ENCODE data around the gene NSUN2. TPM values are rescaled to one million over a fixed set of nuclear protein-coding genes. Genes with fewer than 3 reads are reported as not detected.

Gene NSUN2
- total and polyA plus RNA-seq, 2 of the 4 experiments (the other 2 are of a cell fraction): 51.1 to 61.1 TPM

- no CpG with 5 or more reads among the region's 3 CpGs for WGBS, 2 experiments (ENCODE audit: extremely low coverage in 2 of 2, insufficient read length in 1 of 2)
These were observed 67.4 kb downstream of the NSUN2 start for GRCh38 chr5:6565492-6565891.

More at GRCh38 chr5:6565492-6565891, 67.4 kb downstream of the NSUN2 start:
- TF ChIP-seq MXI1 (IDR thresholded peaks at IDR 0.05; ENCODE audit: borderline replicate concordance, low read depth, low read length) (no peak), NFE2L2 (IDR thresholded peaks at IDR 0.05; ENCODE audit: low read depth, low read length) (no peak), MAZ (IDR thresholded peaks at IDR 0.05; ENCODE audit: borderline replicate concordance, low read depth, low read length) (no peak), USF2 (IDR thresholded peaks at IDR 0.05; ENCODE audit: low read depth, low read length) (no peak), CTCF (conservative IDR thresholded peaks at IDR 0.05; ENCODE audit: low read depth, low read length) (no peak), POLR2A (IDR thresholded peaks at IDR 0.05; ENCODE audit: low read depth, low read length) (no peak), CEBPB (IDR thresholded peaks at IDR 0.05; ENCODE audit: low read depth, low read length) (no peak), BHLHE40 (IDR thresholded peaks at IDR 0.05; ENCODE audit: low read depth, low read length) (no peak), CHD1 (IDR thresholded peaks at IDR 0.05; ENCODE audit: low read depth, low read length) (no peak), SMC3 (IDR thresholded peaks at IDR 0.05; ENCODE audit: low read depth, low read length) (no peak), RAD21 (IDR thresholded peaks at IDR 0.05; ENCODE audit: low read length) (no peak), MAFK (IDR thresholded peaks at IDR 0.05; ENCODE audit: low read depth, low read length) (no peak), RCOR1 (IDR thresholded peaks at IDR 0.05; ENCODE audit: insufficient replicate concordance, low read length) (no peak), RFX5 (IDR thresholded peaks at IDR 0.05; ENCODE audit: low read depth, low read length) (no peak), ELK1 (IDR thresholded peaks at IDR 0.05; ENCODE audit: borderline replicate concordance, low read depth, low read length) (no peak), FOS (IDR thresholded peaks at IDR 0.05; ENCODE audit: low read depth, low read length) (no peak)
- Histone ChIP-seq H3K9me1 (ENCODE audit: insufficient read depth, low read length) (no peaks in the 10 kb centered on the region), H3K4ac (ENCODE audit: low read depth, low read length) (no peak overlapping the region), H3K4me1 (ENCODE audit: control insufficient read depth, insufficient read depth, low read length) (no peaks in the 10 kb centered on the region), H3K4me3 (ENCODE audit: insufficient read depth, low read depth, low read length) (no peak overlapping the region), H2BK5ac (ENCODE audit: low read depth, low read length, poor library complexity, severe bottlenecking) (no peak overlapping the region), H3K27ac (ENCODE audit: insufficient read depth, low read length) (no peak overlapping the region), H3K23ac (ENCODE audit: low read depth, low read length) (no peak overlapping the region), H3K14ac (replicated peaks; ENCODE audit: low read depth, low read length) (no peak overlapping the region), H3K18ac (ENCODE audit: low read depth, low read length) (no peak overlapping the region), H3K56ac (ENCODE audit: extremely low read depth, insufficient read depth, low read length) (no peak overlapping the region), H3K4me2 (ENCODE audit: low read depth, low read length) (no peak overlapping the region), H2BK120ac (ENCODE audit: low read depth, low read length) (no peak overlapping the region), H2BK20ac (ENCODE audit: low read depth, low read length) (no peak overlapping the region), H2AK5ac (ENCODE audit: low read depth, low read length) (no peak overlapping the region), H4K8ac (ENCODE audit: low read depth in 2 of 2, low read length in 2 of 2) (no peak overlapping the region), H2AK9ac (replicated peaks; ENCODE audit: low read depth, low read length, poor library complexity) (no peak overlapping the region), H4K5ac (ENCODE audit: low read depth, low read length) (no peak overlapping the region), H3K27me3 (ENCODE audit: control insufficient read depth, insufficient read depth, low read length) (no peaks in the 10 kb centered on the region; the same call in 1 of the 2 replicates), H2AFZ (replicated peaks; ENCODE audit: low read length, poor library complexity) (no peak overlapping the region), H3K79me1 (ENCODE audit: low read depth in 1 of 2, low read length in 2 of 2) (no peaks in the 10 kb centered on the region), H4K20me1 (ENCODE audit: insufficient read depth, low read length) (no peaks in the 10 kb centered on the region), H3K9ac (ENCODE audit: low read depth, low read length) (no peak overlapping the region), H2BK15ac (ENCODE audit: low read depth, low read length) (no peak overlapping the region), H4K91ac (ENCODE audit: insufficient read depth, low read depth, low read length) (no peak overlapping the region), H3K36me3 (ENCODE audit: control insufficient read depth, insufficient read depth, low read length) (no peaks in the 10 kb centered on the region), H3K9me3 (ENCODE audit: control insufficient read depth, insufficient read depth, low read length) (no peaks in the 10 kb centered on the region)
- dilution Hi-C loops (cut with HindIII; ENCODE audit: low sequenced_read_pairs, unreplicated experiment) (no loop called here), in situ Hi-C loops (cut with MboI; ENCODE audit: low sequenced_read_pairs) (no loop called here), intact Hi-C loops (cut with micrococcal nuclease) (no loop called here)
- no peak for ATAC-seq (ENCODE audit: low read depth)
- DNase-seq: no peak
- POLR2A ChIA-PET (ENCODE audit: unreplicated experiment): no interaction called here
- CTCF ChIA-PET: no interaction called here
- no TSS peak for BruUV-seq (replicated peaks)
